GM12878 (cell line): ENCODE data around the gene MARCHF11. TPM values are rescaled to one million over a fixed set of nuclear protein-coding genes. Genes with fewer than 3 reads are reported as not detected.

Source experiments
- ATAC-seq: fragments of 200-7000 bp; cut with Tn5 transposase; 3 replicates; pipeline ENCODE4 v1.9.1; 2020; ENCODE audit warnings: mild to moderate bottlenecking, moderate library complexity
- BruUV-seq: library from RNA; stranded (reverse); fragments of 400-500 nt; replicated peaks from 2 replicates; lab custom pipeline; 2021; lab: Mats Ljungman, UMichigan
- CTCF ChIA-PET: fragments of 300-600 bp; sonication (Branson Sonifier 250); formaldehyde crosslinking; extraction: SDS; loops from one replicate; lab custom pipeline; 2021; ENCODE audit warnings: inconsistent platforms; lab: Yijun Ruan, JAX
- POLR2A ChIA-PET: fragments of 350-600 bp; formaldehyde crosslinking; extraction: SDS; loops from one replicate; lab custom pipeline; 2021; ENCODE audit warnings: inconsistent platforms; lab: Charles Lee
- RAD21 ChIA-PET: fragments of 300-600 bp; sonication (Branson Sonifier 250); formaldehyde crosslinking; loops from one replicate; lab custom pipeline; 2023; ENCODE audit warnings: antibody characterized with exemption; ENCODE audit not compliant: unreplicated experiment; lab: Charles Lee
- SMC1A ChIA-PET: fragments of 300-600 bp; sonication (Branson Sonifier 250); formaldehyde crosslinking; loops from one replicate; lab custom pipeline; 2023; ENCODE audit not compliant: unreplicated experiment, uncharacterized antibody; lab: Charles Lee
- DNase-seq: peaks from one replicate; pipeline ENCODE4 v3.0.0-alpha.2; 2011; ENCODE audit warnings: low read depth, low spot score
- FAIRE-seq: peaks from 3 replicates; lab custom pipeline; 2011; peaks lifted over from hg19 to GRCh38; lab: Jason Lieb, UNC
- H2AFZ ChIP-seq: 2 replicates; pipeline ENCODE4 v1.6.0; 2011; ENCODE audit warnings: low read depth, low read length, control low read depth; ENCODE audit not compliant: control insufficient read depth
- H3K27ac ChIP-seq: 2 replicates; pipeline ENCODE4 v1.5.1; 2011; ENCODE audit warnings: control low read depth; ENCODE audit not compliant: control insufficient read depth, insufficient read depth
- H3K27me3 ChIP-seq, 2 experiments: replicated peaks in 1 of 2; 2 replicates each; pipeline versions ENCODE4 v1.6.0 to v1.6.1; 2011; ENCODE audit warnings: low read length in 1 of 2; ENCODE audit not compliant: control insufficient read depth in 2 of 2, insufficient read depth in 2 of 2
- H3K36me3 ChIP-seq, 2 experiments: 2 replicates each; pipeline ENCODE4 v1.5.1; 2011; ENCODE audit warnings: low read length in 1 of 2; ENCODE audit not compliant: control insufficient read depth in 2 of 2, insufficient read depth in 2 of 2
- H3K4me1 ChIP-seq: 2 replicates; pipeline ENCODE4 v1.6.1; 2011; ENCODE audit warnings: mild to moderate bottlenecking, low read length, moderate library complexity, mixed read lengths; ENCODE audit not compliant: control insufficient read depth, insufficient read depth
- H3K4me2 ChIP-seq: 2 replicates; pipeline ENCODE4 v1.6.0; 2011; ENCODE audit warnings: control low read depth; ENCODE audit not compliant: control insufficient read depth, insufficient read depth
- H3K4me3 ChIP-seq: fragments of 200-600 bp; sonication (generic); 2 replicates; pipeline ENCODE4 v1.5.1; 2016
- H3K79me2 ChIP-seq: 2 replicates; pipeline ENCODE4 v1.6.0; 2011; ENCODE audit warnings: low read length; ENCODE audit not compliant: control insufficient read depth, insufficient read depth
- H3K9ac ChIP-seq: 2 replicates; pipeline ENCODE4 v1.8.0; 2011; ENCODE audit warnings: low read length, control low read depth, mixed read lengths; ENCODE audit not compliant: control insufficient read depth, insufficient read depth
- H3K9me3 ChIP-seq: replicated peaks from 3 replicates; pipeline ENCODE4 v1.5.1; 2011; ENCODE audit warnings: mild to moderate bottlenecking, low read length; ENCODE audit not compliant: control insufficient read depth, insufficient read depth
- H4K20me1 ChIP-seq: 2 replicates; pipeline ENCODE4 v1.6.0; 2011; ENCODE audit not compliant: control insufficient read depth, insufficient read depth
- ASH2L ChIP-seq: fragments of 300-600, 200-600 bp; sonication (generic); IDR thresholded peaks from 2 replicates; pipeline ENCODE4 v1.6.1; 2017; ENCODE audit warnings: low read depth, mild to moderate bottlenecking, borderline replicate concordance
- MTA3 ChIP-seq: IDR thresholded peaks from 2 replicates; pipeline ENCODE4 v1.6.1; 2012; ENCODE audit warnings: low read length, inconsistent platforms, borderline replicate concordance
- POLR2A ChIP-seq: IDR thresholded peaks from 2 replicates; pipeline ENCODE4 v1.6.1; 2011; ENCODE audit warnings: low read depth, mild to moderate bottlenecking, low read length
- RAD51 ChIP-seq: fragments of 450-650 bp; IDR thresholded peaks from 2 replicates; pipeline ENCODE4 v1.6.1; 2016; ENCODE audit warnings: moderate library complexity, mild to moderate bottlenecking, inconsistent platforms
- RELB ChIP-seq: fragments of 450-650 bp; IDR thresholded peaks from 2 replicates; pipeline ENCODE4 v1.6.1; 2017; ENCODE audit warnings: low read depth, mild to moderate bottlenecking, moderate library complexity
- RFX5 ChIP-seq: IDR thresholded peaks from 2 replicates; pipeline ENCODE4 v1.6.1; 2011; ENCODE audit warnings: low read depth, low read length, improper control_type of control experiment
- SMC3 ChIP-seq: IDR thresholded peaks from 2 replicates; pipeline ENCODE4 v1.6.1; 2011; ENCODE audit warnings: low read length, improper control_type of control experiment, borderline replicate concordance
- SPI1 ChIP-seq: IDR thresholded peaks from 2 replicates; pipeline ENCODE4 v1.6.1; 2011; ENCODE audit warnings: low read depth, mild to moderate bottlenecking, low read length, moderate library complexity, borderline replicate concordance; ENCODE audit not compliant: insufficient read depth
- SUZ12 ChIP-seq: fragments of 200-600 bp; sonication (generic); IDR thresholded peaks from one replicate; pipeline ENCODE4 v1.6.1; 2018; ENCODE audit warnings: antibody characterized with exemption, mild to moderate bottlenecking; ENCODE audit not compliant: unreplicated experiment
- WRNIP1 ChIP-seq: IDR thresholded peaks from 2 replicates; pipeline ENCODE4 v1.6.1; 2011; ENCODE audit warnings: low read depth, low read length, improper control_type of control experiment, borderline replicate concordance
- ZNF24 ChIP-seq: fragments of 450-650 bp; IDR thresholded peaks from 2 replicates; pipeline ENCODE4 v1.6.1; 2017; ENCODE audit warnings: antibody characterized with exemption, mild to moderate bottlenecking
- ZNF622 ChIP-seq: fragments of 450-650 bp; IDR thresholded peaks from 2 replicates; pipeline ENCODE4 v1.6.1; 2017; ENCODE audit warnings: mild to moderate bottlenecking, inconsistent platforms
- WGBS: methylation state at CpG from one replicate; pipeline ENCODE4 v1.1.6; 2016; ENCODE audit warnings: low lambda C conversion rate; ENCODE audit not compliant: insufficient replicate concordance, insufficient coverage; ENCODE audit errors: missing lambda C conversion rate; 5-methylcytosine and 5-hydroxymethylcytosine counted together
- in situ Hi-C: fragments of 300-500 bp; cut with MboI; formaldehyde crosslinking; loops from 9 replicates; pipeline ENCODE4 v1.14.3; 2018; ENCODE audit warnings: mixed read lengths
- intact Hi-C: fragments of 100-400 bp; cut with micrococcal nuclease; formaldehyde crosslinking; loops from one replicate; pipeline ENCODE4 v1.14.2; 2022; ENCODE audit not compliant: unreplicated experiment
- polyA plus RNA-seq, 11 experiments: library from polyadenylated mRNA; depleted of rRNA in 4 of 11; unstranded in 6 of 11; stranded (reverse) in 5 of 11; fragments of >200 nt; fragmentation: Nextera tagmentation in 4 of 11; fragmentation: Illumina TruSeq in 1 of 11; extraction: Ambion mirVana in 4 of 11; extraction: Trizol in 1 of 11; gene quantifications; 1 replicate in 1 of 11; 2 replicates in 10 of 11; pipeline versions ENCODE4 v1.2.1 to v1.2.3, GENCODE V29; 2011 to 2016; ENCODE audit warnings: inconsistent platforms in 2 of 11, missing spikeins in 2 of 11, low read depth in 1 of 11
- total RNA-seq, 4 experiments: library from RNA; depleted of rRNA in 3 of 4; stranded (reverse); fragments of >200 nt in 3 of 4; fragmentation: Illumina TruSeq in 1 of 4; extraction: Trizol in 1 of 4; gene quantifications; 2 replicates each; pipeline versions ENCODE4 v1.2.1 to v1.2.3, GENCODE V29; 2013 to 2021
- TF ChIP-seq, protein P1 (sequence below): fragments of 450-650 bp; IDR thresholded peaks from 2 replicates; pipeline ENCODE4 v1.6.1; 2018; ENCODE audit warnings: mild to moderate bottlenecking, low read depth, moderate library complexity; ENCODE audit not compliant: partially characterized antibody

The MARCHF11 gene
- total and polyA plus RNA-seq, 10 of the 15 experiments (the other 5 are each of a cell fraction or from before 2014, with no cell fraction given) = 0.26 TPM; not detected in 9

- H3K9ac ChIP-seq = no peak overlapping the region
- FAIRE-seq (no peak), DNase-seq (no peak), ATAC-seq (no peak)
- CTCF ChIA-PET = no interaction called here
- H3K4me3 ChIP-seq = no peak overlapping the region
- intact Hi-C loops (no loop called here), in situ Hi-C loops (no loop called here)
- H3K9me3 ChIP-seq = no peaks in the 10 kb centered on the region; the same call in 2 of the 3 replicates
- SMC1A ChIA-PET = interaction anchor here (1.1 to 1.2 kb wide), 2 partner anchors 70 to 97 kb away, joined by 3 to 5 read pairs; no protein-coding TSS in a partner anchor
- no peaks in the 10 kb centered on the region for H3K27me3 ChIP-seq
- H3K36me3 ChIP-seq = no peaks in the 10 kb centered on the region
- no TSS peak for BruUV-seq
- POLR2A ChIA-PET = no interaction called here
- no peak overlapping the region for H3K27ac ChIP-seq
- no peaks in the 10 kb centered on the region for H3K4me1 ChIP-seq
- H3K79me2 ChIP-seq = no peaks in the 10 kb centered on the region
- H2AFZ ChIP-seq = no peak overlapping the region
- 32% methylated on average over 9 of the region's 9 CpGs for WGBS
- no peak overlapping the region for H3K4me2 ChIP-seq
- H4K20me1 ChIP-seq = no peaks in the 10 kb centered on the region
- no peak for TF ChIP-seq ZNF622
- no peak for TF ChIP-seq ASH2L
- TF ChIP-seq RFX5 = no peak
- no peak for TF ChIP-seq ZNF24
- no peak for TF ChIP-seq POLR2A
- TF ChIP-seq SPI1 = no peak
- RAD21 ChIA-PET = interaction anchor here (0.7 kb wide), 1 partner anchor 15 kb away, joined by 3 read pairs; no protein-coding TSS in a partner anchor
Measured at GRCh38 chr5:16064135-16064893, 115.3 kb downstream of the MARCHF11 start.

GRCh38 chr5:16061163-16061562 lies 118.4 kb downstream of the MARCHF11 start:
- Histone ChIP-seq H3K9ac (no peak overlapping the region), H3K4me2 (no peak overlapping the region), H4K20me1 (no peaks in the 10 kb centered on the region), H3K4me3 (no peak overlapping the region), H3K79me2 (no peaks in the 10 kb centered on the region), H3K9me3 (no peaks in the 10 kb centered on the region), H3K36me3 (no peaks in the 10 kb centered on the region), H3K27me3 (no peaks in the 10 kb centered on the region), H3K4me1 (no peaks in the 10 kb centered on the region), H2AFZ (no peak overlapping the region), H3K27ac (no peak overlapping the region)
- SMC1A ChIA-PET = no interaction called here
- WGBS = 37% methylated on average over 3 of the region's 3 CpGs
- RAD21 ChIA-PET = no interaction called here
- no TSS peak for BruUV-seq
- POLR2A ChIA-PET = no interaction called here
- CTCF ChIA-PET = no interaction called here
- FAIRE-seq = no peak
- in situ Hi-C loops = no loop called here
- intact Hi-C loops = no loop called here
- ATAC-seq = no peak
- DNase-seq = no peak
- no peak for TF ChIP-seq WRNIP1
- TF ChIP-seq MTA3 = no peak
- TF ChIP-seq SUZ12 = no peak
- TF ChIP-seq RAD51 = no peak
- no peak for TF ChIP-seq SMC3
- TF ChIP-seq, protein P1, sequence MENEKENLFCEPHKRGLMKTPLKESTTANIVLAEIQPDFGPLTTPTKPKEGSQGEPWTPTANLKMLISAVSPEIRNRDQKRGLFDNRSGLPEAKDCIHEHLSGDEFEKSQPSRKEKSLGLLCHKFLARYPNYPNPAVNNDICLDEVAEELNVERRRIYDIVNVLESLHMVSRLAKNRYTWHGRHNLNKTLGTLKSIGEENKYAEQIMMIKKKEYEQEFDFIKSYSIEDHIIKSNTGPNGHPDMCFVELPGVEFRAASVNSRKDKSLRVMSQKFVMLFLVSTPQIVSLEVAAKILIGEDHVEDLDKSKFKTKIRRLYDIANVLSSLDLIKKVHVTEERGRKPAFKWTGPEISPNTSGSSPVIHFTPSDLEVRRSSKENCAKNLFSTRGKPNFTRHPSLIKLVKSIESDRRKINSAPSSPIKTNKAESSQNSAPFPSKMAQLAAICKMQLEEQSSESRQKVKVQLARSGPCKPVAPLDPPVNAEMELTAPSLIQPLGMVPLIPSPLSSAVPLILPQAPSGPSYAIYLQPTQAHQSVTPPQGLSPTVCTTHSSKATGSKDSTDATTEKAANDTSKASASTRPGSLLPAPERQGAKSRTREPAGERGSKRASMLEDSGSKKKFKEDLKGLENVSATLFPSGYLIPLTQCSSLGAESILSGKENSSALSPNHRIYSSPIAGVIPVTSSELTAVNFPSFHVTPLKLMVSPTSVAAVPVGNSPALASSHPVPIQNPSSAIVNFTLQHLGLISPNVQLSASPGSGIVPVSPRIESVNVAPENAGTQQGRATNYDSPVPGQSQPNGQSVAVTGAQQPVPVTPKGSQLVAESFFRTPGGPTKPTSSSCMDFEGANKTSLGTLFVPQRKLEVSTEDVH = no peak
- no peak for TF ChIP-seq RELB
